Left lung (tissue), 14 donors: ENCODE data around the gene AP4M1. TPM values are rescaled to one million over a fixed set of nuclear protein-coding genes. Genes with fewer than 3 reads are reported as not detected.

Source experiments
- ATAC-seq: fragments of 200-7000 bp; cut with Tn5 transposase; one replicate; pipeline ENCODE4 v1.9.1; 2020; ENCODE audit warnings: moderate library complexity
- DNase-seq, 4 donors: peaks; one replicate each; pipeline ENCODE4 v3.0.0-alpha.2; 2013 to 2020
- H3K27ac ChIP-seq, 2 donors: fragments of 200-600 bp; sonication (generic) in 1 of 2; one replicate each; pipeline versions ENCODE4 v1.5.0 to v1.8.0; 2020 to 2021
- H3K27me3 ChIP-seq, 2 donors: fragments of 200-600 bp; sonication (generic) in 1 of 2; one replicate each; pipeline versions ENCODE4 v1.5.0 to v1.8.0; 2020 to 2021
- H3K36me3 ChIP-seq, 2 donors: fragments of 200-600 bp; sonication (generic) in 1 of 2; one replicate each; pipeline versions ENCODE4 v1.5.0 to v1.8.0; 2020 to 2021
- H3K4me1 ChIP-seq, 2 donors: fragments of 200-600 bp; one replicate each; pipeline ENCODE4 v1.8.0; 2021
- H3K4me3 ChIP-seq, 2 donors: fragments of 200-600 bp; sonication (generic) in 1 of 2; one replicate each; pipeline versions ENCODE4 v1.5.0 to v1.8.0; 2020 to 2021; ENCODE audit warnings: mild to moderate bottlenecking in 1 of 2
- H3K9me3 ChIP-seq, 2 donors: fragments of 200-600 bp; sonication (generic) in 1 of 2; one replicate each; pipeline versions ENCODE4 v1.5.0 to v1.8.0; 2020 to 2021
- intact Hi-C, 2 donors: fragments of 100-400 bp; cut with DNase I; formaldehyde crosslinking; loops; one replicate each; pipeline versions ENCODE4 v1.11.2 to v1.14.2; 2022
- long read RNA-seq, 12 donors: library from polyadenylated mRNA in 2 of 12; unstranded in 2 of 12; transcript quantifications; one replicate each; pipeline ENCODE4 v2.0.0 and lab custom pipeline, GENCODE V29; 2019 to 2026
- polyA plus RNA-seq, 6 donors: library from polyadenylated mRNA; unstranded; fragments of 120-200 nt; gene quantifications; one replicate each; pipeline ENCODE4 v1.2.1, GENCODE V29; 2013; ENCODE audit not compliant: insufficient read length in 6 of 6
- total RNA-seq, 2 donors: library from RNA; stranded (reverse); fragmentation: NEBNext Ultra II Directional; extraction: Animal tissue kit (Norgen Biotek cat#: 25700); gene quantifications; one replicate each; pipeline ENCODE4 v1.2.1, GENCODE V29; 2021
- TF ChIP-seq, protein P1 (sequence below), 2 donors: fragments of 200-600 bp; sonication (generic) in 1 of 2; IDR thresholded peaks; one replicate each; pipeline versions ENCODE4 v1.5.0 to v1.8.0; 2021; ENCODE audit warnings: antibody characterized with exemption in 2 of 2
- donor health status: DM: no; HTN: yes; CAD: no.
- donor health status: DM: no; HTN: no; CAD: no.

Gene AP4M1, protein sequence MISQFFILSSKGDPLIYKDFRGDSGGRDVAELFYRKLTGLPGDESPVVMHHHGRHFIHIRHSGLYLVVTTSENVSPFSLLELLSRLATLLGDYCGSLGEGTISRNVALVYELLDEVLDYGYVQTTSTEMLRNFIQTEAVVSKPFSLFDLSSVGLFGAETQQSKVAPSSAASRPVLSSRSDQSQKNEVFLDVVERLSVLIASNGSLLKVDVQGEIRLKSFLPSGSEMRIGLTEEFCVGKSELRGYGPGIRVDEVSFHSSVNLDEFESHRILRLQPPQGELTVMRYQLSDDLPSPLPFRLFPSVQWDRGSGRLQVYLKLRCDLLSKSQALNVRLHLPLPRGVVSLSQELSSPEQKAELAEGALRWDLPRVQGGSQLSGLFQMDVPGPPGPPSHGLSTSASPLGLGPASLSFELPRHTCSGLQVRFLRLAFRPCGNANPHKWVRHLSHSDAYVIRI
- total RNA-seq (10 to 100 TPM; 16.7 to 18.2 TPM), polyA plus RNA-seq (10 to 100 TPM; 37.1 to 40.2 (median 38.6) TPM)
- long read RNA-seq, donor 1, transcript AP4M1-201 (15 exons, 1,817 nt) = major isoform, 8 of 60 reads
- long read RNA-seq, donor 1, partial matches to known transcripts = 50 of 60 reads
- long read RNA-seq, donor 1, other reads (novel, unspliced or antisense) = 0 of 60 reads
- long read RNA-seq, donor 2, transcript AP4M1-201 (15 exons, 1,817 nt) = major isoform, 5 of 25 reads
- long read RNA-seq, donor 2, partial matches to known transcripts = 5 of 25 reads
- long read RNA-seq, donor 2, other reads (novel, unspliced or antisense) = 12 of 25 reads
- long read RNA-seq, donor 3, transcript AP4M1-201 (15 exons, 1,817 nt) = major isoform, 7 of 75 reads
- long read RNA-seq, donor 3, partial matches to known transcripts = 59 of 75 reads
- long read RNA-seq, donor 3, other reads (novel, unspliced or antisense) = 9 of 75 reads
- long read RNA-seq, donor 4, transcript AP4M1-201 (15 exons, 1,817 nt) = major isoform, 19 of 33 reads
- long read RNA-seq, donor 4, partial matches to known transcripts = 3 of 33 reads
- long read RNA-seq, donor 4, other reads (novel, unspliced or antisense) = 7 of 33 reads
- long read RNA-seq, donor 5, partial matches to known transcripts = 0 of 1 reads
- long read RNA-seq, donor 5, other reads (novel, unspliced or antisense) = 0 of 1 reads
- long read RNA-seq, donor 6, transcript AP4M1-201 (15 exons, 1,817 nt) = major isoform, 12 of 45 reads
- long read RNA-seq, donor 6, partial matches to known transcripts = 32 of 45 reads
- long read RNA-seq, donor 6, other reads (novel, unspliced or antisense) = 0 of 45 reads
- long read RNA-seq, donor 7, partial matches to known transcripts = 0 of 2 reads
- long read RNA-seq, donor 7, other reads (novel, unspliced or antisense) = 0 of 2 reads
- long read RNA-seq, donor 8, transcript AP4M1-201 (15 exons, 1,817 nt) = major isoform, 5 of 6 reads
- long read RNA-seq, donor 8, partial matches to known transcripts = 0 of 6 reads
- long read RNA-seq, donor 8, other reads (novel, unspliced or antisense) = 0 of 6 reads
- long read RNA-seq, donor 9, partial matches to known transcripts = 0 of 1 reads
- long read RNA-seq, donor 9, other reads (novel, unspliced or antisense) = 0 of 1 reads
- long read RNA-seq, donor 10, transcript AP4M1-201 (15 exons, 1,817 nt) = major isoform, 10 of 21 reads
- long read RNA-seq, donor 10, partial matches to known transcripts = 3 of 21 reads
- long read RNA-seq, donor 10, other reads (novel, unspliced or antisense) = 7 of 21 reads
- long read RNA-seq, donor 11, partial matches to known transcripts = 56 of 66 reads
- long read RNA-seq, donor 11, other reads (novel, unspliced or antisense) = 5 of 66 reads
- long read RNA-seq, donor 12, transcript AP4M1-201 (15 exons, 1,817 nt) = major isoform, 5 of 6 reads
- long read RNA-seq, donor 12, partial matches to known transcripts = 0 of 6 reads
- long read RNA-seq, donor 12, other reads (novel, unspliced or antisense) = 0 of 6 reads

DNA sequence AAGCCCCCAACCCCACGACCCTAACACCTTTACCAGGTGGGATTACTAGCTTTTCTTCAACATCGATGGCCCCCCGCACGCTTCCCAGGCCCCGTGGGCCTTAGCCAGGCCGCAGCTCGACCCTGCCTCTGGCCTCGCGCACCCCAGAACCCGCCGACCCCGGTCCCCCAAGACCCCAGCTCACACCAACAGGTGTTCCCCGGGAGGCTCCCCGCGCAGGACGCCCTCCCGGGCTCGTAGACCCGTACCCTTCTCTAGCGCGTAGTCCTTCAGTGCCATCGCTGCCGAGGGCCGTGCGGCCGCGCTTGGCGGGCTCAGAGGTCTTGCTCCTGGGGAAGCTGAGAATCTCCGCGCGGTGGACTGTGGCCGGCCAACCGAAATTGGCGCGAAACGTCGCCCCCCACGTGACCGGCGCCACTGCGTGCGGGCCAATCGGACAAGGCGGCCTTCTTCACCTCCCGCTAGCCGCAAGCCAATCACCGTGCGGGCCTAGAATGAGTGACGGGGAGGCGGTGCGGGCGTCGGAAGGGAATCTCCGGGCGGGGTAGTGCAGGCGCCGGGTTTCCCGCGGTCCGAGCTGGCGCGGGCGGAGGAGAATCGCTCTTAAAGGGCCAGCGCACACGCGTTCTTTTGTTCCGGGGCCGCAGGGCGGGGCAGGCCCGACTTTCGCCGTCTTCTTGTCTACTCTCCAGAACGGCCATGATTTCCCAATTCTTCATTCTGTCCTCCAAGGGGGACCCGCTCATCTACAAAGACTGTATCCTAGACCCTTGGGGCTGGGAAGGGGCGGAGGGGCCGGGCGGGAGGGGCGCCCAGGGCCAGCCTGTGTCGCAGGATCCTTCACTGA, at the start of gene AP4M1, which contains the start of gene MCM7:
Gene AP4M1 (plus strand): TSS at position 628 of the 847 bp plus-strand sequence. CDS start 72 bp downstream, at position 700.
Gene MCM7 (minus strand): TSS at position 382 of the 847 bp plus-strand sequence. CDS start 103 bp downstream, at position 279.
- peak; percentile 96 to 100 (median 98) for DNase-seq
- H3K36me3 ChIP-seq = peaks cover 0 to 65% of the 10 kb centered on the region in 2 donors
- peak within 1 kb of the TSS; percentile 90 to 95 for H3K4me3 ChIP-seq
- intact Hi-C loops = no loop called here
- peak within 1 kb of the TSS; percentile 93 to 97 for H3K27ac ChIP-seq
- no peaks in the 10 kb centered on the region for H3K9me3 ChIP-seq
- H3K27me3 ChIP-seq = no peaks in the 10 kb centered on the region
- TF ChIP-seq, protein P1, sequence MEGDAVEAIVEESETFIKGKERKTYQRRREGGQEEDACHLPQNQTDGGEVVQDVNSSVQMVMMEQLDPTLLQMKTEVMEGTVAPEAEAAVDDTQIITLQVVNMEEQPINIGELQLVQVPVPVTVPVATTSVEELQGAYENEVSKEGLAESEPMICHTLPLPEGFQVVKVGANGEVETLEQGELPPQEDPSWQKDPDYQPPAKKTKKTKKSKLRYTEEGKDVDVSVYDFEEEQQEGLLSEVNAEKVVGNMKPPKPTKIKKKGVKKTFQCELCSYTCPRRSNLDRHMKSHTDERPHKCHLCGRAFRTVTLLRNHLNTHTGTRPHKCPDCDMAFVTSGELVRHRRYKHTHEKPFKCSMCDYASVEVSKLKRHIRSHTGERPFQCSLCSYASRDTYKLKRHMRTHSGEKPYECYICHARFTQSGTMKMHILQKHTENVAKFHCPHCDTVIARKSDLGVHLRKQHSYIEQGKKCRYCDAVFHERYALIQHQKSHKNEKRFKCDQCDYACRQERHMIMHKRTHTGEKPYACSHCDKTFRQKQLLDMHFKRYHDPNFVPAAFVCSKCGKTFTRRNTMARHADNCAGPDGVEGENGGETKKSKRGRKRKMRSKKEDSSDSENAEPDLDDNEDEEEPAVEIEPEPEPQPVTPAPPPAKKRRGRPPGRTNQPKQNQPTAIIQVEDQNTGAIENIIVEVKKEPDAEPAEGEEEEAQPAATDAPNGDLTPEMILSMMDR (IDR thresholded peaks at IDR 0.05) = peak in 1 of 2 donors; percentile 13
- ATAC-seq = peak; percentile 94
- H3K4me1 ChIP-seq = peaks cover 20 to 28% of the 10 kb centered on the region in 2 donors

DNA sequence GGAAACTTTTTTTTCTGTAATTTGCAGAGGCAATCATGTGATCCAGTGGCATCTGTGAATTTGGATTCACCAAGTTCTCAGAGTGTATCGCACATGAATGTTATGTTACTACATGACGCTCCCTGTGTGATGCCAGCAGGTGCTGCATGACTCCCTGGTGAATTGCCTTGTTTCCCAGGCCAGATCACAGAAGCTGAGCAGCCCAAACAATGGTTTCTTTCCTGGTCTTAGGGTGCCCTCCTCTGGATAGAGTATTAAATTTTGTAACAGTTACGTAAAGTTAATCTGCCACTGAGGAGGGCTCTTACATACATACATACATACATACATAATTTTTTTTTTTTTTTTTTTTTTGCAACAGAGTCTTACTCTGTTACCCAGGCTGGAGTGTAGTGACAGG, 48.2 kb upstream of the AP4M1 start:
- H3K27ac ChIP-seq = no peak overlapping the region
- H3K4me3 ChIP-seq = no peak overlapping the region
- H3K9me3 ChIP-seq = no peaks in the 10 kb centered on the region
- peak in 2 of 4 donors; percentile 66 to 84 for DNase-seq
- intact Hi-C loops = no loop called here
- TF ChIP-seq, protein P1 (IDR thresholded peaks at IDR 0.05) = peak; percentile 16 to 18
- ATAC-seq = peak; percentile 71
- peaks cover 0 to 10% of the 10 kb centered on the region in 2 donors for H3K4me1 ChIP-seq
- H3K27me3 ChIP-seq = no peaks in the 10 kb centered on the region
- H3K36me3 ChIP-seq = peaks cover 0 to 15% of the 10 kb centered on the region in 2 donors

DNA sequence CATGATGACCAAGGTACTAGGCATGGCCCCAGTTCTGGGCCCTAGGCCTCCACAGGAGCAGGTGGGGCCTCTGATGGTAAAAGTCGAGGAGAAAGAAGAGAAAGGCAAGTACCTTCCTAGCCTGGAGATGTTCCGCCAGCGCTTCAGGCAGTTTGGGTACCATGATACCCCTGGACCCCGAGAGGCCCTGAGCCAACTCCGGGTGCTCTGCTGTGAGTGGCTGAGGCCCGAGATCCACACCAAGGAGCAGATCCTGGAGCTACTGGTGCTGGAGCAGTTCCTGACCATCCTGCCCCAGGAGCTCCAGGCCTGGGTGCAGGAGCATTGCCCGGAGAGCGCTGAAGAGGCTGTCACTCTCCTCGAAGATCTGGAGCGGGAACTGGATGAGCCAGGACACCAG, 44.4 kb upstream of the AP4M1 start:
- H3K4me3 ChIP-seq = no peak overlapping the region
- no peaks in the 10 kb centered on the region for H3K27me3 ChIP-seq
- ATAC-seq = no peak
- H3K9me3 ChIP-seq = no peaks in the 10 kb centered on the region
- no peaks in the 10 kb centered on the region for H3K4me1 ChIP-seq
- H3K27ac ChIP-seq = no peak overlapping the region
- no peak for DNase-seq
- H3K36me3 ChIP-seq = peaks cover 0 to 52% of the 10 kb centered on the region in 2 donors
- TF ChIP-seq, protein P1 (IDR thresholded peaks at IDR 0.05) = no peak
- intact Hi-C loops = no loop called here
